Right atrium auricular region (tissue), 2 donors: ENCODE results near the gene ANKS1B. TPM values are rescaled to one million over a fixed set of nuclear protein-coding genes. Genes with fewer than 3 reads are reported as not detected.

Source experiments
- DNase-seq: peaks from one replicate; pipeline ENCODE4 v3.0.0-alpha.2; 2019; ENCODE audit warnings: low spot score
- H3K27ac ChIP-seq, 2 donors: fragments of 200-600 bp; sonication (generic); 1 replicate in 1 of 2; 2 replicates in 1 of 2; pipeline ENCODE4 v1.5.1; 2016 to 2019
- H3K27me3 ChIP-seq, 2 donors: fragments of 200-600 bp; sonication (generic); one replicate each; pipeline versions ENCODE4 v1.5.1 to v1.6.0; 2017 to 2019
- H3K36me3 ChIP-seq: fragments of 200-600 bp; sonication (generic); one replicate; pipeline ENCODE4 v1.5.1; 2016
- H3K4me1 ChIP-seq, 2 donors: fragments of 200-600 bp; sonication (generic); one replicate each; pipeline versions ENCODE4 v1.5.1 to v1.6.0; 2017 to 2019
- H3K4me3 ChIP-seq, 2 donors: fragments of 200-600 bp; sonication (generic); 1 replicate in 1 of 2; 2 replicates in 1 of 2; pipeline ENCODE4 v1.5.1; 2017 to 2019; ENCODE audit warnings: mild to moderate bottlenecking in 1 of 2, moderate library complexity in 1 of 2
- H3K9me3 ChIP-seq, 2 donors: fragments of 200-600 bp; sonication (generic); one replicate each; pipeline ENCODE4 v1.5.1; 2019
- CTCF ChIP-seq, 2 donors: fragments of 200-600 bp; sonication (generic); IDR thresholded peaks; one replicate each; pipeline ENCODE4 v1.5.1; 2019; ENCODE audit warnings: antibody characterized with exemption in 2 of 2
- total RNA-seq, 2 donors: library from RNA; depleted of rRNA; stranded (reverse); fragments of >200 nt; gene quantifications; one replicate each; pipeline ENCODE4 v1.1.0, GENCODE V29; 2016

ANKS1B gene
- total RNA-seq, 2 donors from 2014 or later, result 2.4 to 3.1 TPM

DNA sequence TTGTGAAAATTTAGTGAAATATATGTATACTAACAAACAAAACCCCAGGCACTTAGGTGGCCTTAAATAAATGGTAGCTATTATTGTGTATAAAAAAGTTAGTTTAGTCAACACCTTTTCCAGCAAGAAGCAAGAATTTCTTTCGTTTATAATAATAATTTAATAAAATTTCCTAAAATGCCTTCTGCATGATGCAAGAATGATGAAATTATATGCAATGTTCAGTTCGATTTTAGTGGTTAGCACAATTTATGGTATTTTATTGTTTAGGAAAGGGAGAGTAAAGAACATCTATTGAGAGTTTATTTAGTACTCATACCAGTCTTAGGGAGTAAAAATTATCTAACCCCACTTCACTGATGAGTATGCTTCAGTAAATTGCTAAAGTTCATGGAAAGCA, 1048.9 kb downstream of the ANKS1B start:
- TF ChIP-seq CTCF (IDR thresholded peaks at IDR 0.05), result no peak
- Histone ChIP-seq H3K36me3 (no peaks in the 10 kb centered on the region), H3K9me3 (no peaks in the 10 kb centered on the region), H3K27ac (no peak overlapping the region), H3K4me1 (no peaks in the 10 kb centered on the region), H3K4me3 (no peak overlapping the region), H3K27me3 (no peaks in the 10 kb centered on the region)
- DNase-seq, result no peak

DNA sequence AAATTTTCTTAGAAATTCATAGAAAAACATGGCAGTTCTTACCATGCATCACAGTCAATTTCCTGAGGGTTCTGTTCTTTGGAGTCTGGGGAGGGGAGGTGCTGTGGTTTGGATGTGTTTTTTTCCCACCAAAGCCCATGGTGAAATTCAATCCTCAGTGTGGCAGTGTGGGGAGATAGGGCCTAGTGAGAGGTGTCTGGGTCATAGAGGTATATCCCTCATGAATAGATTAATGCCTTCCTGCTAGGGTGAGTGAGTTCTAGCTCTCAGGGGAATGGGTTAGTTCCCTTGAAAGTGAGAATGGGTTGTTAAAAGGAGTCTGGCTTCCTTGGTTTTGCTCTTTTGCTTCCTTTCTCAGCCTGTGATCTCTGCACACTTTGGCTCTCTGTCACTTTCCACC, 1061.9 kb downstream of the ANKS1B start:
- DNase-seq, result no peak
- no peaks in the 10 kb centered on the region for H3K27me3 ChIP-seq
- H3K4me3 ChIP-seq, result no peak overlapping the region
- no peak for TF ChIP-seq CTCF (IDR thresholded peaks at IDR 0.05)
- H3K4me1 ChIP-seq, result no peaks in the 10 kb centered on the region
- no peaks in the 10 kb centered on the region for H3K36me3 ChIP-seq
- H3K27ac ChIP-seq, result no peak overlapping the region
- H3K9me3 ChIP-seq, result no peaks in the 10 kb centered on the region

GRCh38 chr12:98918176-98918863, 1066.4 kb downstream of the ANKS1B start:
- no peaks in the 10 kb centered on the region for H3K4me1 ChIP-seq
- no peaks in the 10 kb centered on the region for H3K36me3 ChIP-seq
- no peaks in the 10 kb centered on the region for H3K27me3 ChIP-seq
- DNase-seq, result no peak
- TF ChIP-seq CTCF (IDR thresholded peaks at IDR 0.05), result no peak
- H3K9me3 ChIP-seq, result no peaks in the 10 kb centered on the region
- no peak overlapping the region for H3K27ac ChIP-seq
- no peak overlapping the region for H3K4me3 ChIP-seq

DNA sequence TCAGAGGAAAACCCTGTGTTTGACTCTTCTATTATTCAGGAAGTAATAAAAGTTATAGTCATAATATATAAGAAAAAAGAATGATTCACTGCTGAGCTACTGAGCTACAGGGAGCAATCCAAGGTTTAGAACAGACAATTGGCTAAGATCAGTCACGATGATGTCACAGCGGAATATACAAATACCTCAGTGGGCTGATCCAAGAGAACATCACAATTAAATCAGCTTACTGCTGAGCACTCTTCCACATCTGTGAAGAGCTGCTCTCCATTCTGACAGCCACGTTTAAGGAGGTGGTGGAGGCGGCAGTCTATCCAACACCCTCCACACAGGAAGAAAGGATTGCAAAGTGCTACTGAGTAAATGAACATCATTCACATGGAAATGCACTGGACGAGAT, 1068.6 kb downstream of the ANKS1B start:
- no peak for DNase-seq
- H3K4me1 ChIP-seq, result no peaks in the 10 kb centered on the region
- H3K4me3 ChIP-seq, result no peak overlapping the region
- H3K36me3 ChIP-seq, result no peaks in the 10 kb centered on the region
- H3K27ac ChIP-seq, result no peak overlapping the region
- no peaks in the 10 kb centered on the region for H3K9me3 ChIP-seq
- no peak for TF ChIP-seq CTCF (IDR thresholded peaks at IDR 0.05)
- no peaks in the 10 kb centered on the region for H3K27me3 ChIP-seq

DNA sequence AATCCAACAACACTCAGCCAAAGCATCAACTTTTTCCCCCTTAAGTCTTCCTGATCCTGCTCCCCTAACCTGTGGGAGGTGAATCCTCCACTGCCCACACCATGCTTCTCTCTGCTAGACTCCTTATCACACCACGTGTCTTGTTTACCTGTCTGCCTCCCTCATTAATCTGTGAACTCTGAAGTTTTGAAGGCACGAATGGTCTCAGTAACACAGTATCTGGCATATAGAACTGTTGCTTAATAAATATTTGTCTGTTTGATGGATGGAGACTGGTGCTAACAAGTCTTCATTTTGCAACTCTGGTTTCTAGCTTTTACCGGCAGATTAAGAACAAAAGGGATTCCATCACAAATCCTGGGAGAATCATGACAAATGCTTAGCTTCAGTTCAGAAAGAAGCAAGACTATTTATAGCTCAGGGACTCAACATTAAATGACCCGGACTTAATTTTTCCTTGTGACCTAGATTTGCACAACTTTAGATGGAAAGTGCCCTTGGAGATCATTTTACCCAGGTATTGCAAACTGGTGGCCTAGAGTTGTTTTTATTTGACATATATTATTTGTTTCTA, 1072.2 kb downstream of the ANKS1B start:
- no peak for TF ChIP-seq CTCF (IDR thresholded peaks at IDR 0.05)
- no peak overlapping the region for H3K4me3 ChIP-seq
- no peaks in the 10 kb centered on the region for H3K9me3 ChIP-seq
- H3K36me3 ChIP-seq, result no peaks in the 10 kb centered on the region
- H3K27ac ChIP-seq, result no peak overlapping the region
- H3K4me1 ChIP-seq, result no peaks in the 10 kb centered on the region
- no peaks in the 10 kb centered on the region for H3K27me3 ChIP-seq
- DNase-seq, result no peak

GRCh38 chr12:98911396-98911795, 1073.3 kb downstream of the ANKS1B start:
- H3K36me3 ChIP-seq, result no peaks in the 10 kb centered on the region
- no peak for TF ChIP-seq CTCF (IDR thresholded peaks at IDR 0.05)
- DNase-seq, result no peak
- no peaks in the 10 kb centered on the region for H3K9me3 ChIP-seq
- H3K27me3 ChIP-seq, result no peaks in the 10 kb centered on the region
- H3K4me1 ChIP-seq, result no peaks in the 10 kb centered on the region
- no peak overlapping the region for H3K27ac ChIP-seq
- no peak overlapping the region for H3K4me3 ChIP-seq
